ENCODE data around the gene DNM3. TPM values are rescaled to one million over a fixed set of nuclear protein-coding genes. Genes with fewer than 3 reads are reported as not detected.

DNM3 gene
- total and polyA plus RNA-seq, 4 donors, result 2.1 to 16.3 (median 5.6) TPM

GRCh38 chr1:171833091-171833825, 8.0 kb upstream of the DNM3 start:
- no peak for ATAC-seq (ENCODE audit: insufficient read depth, low FRiP score)
- Histone ChIP-seq H3K27ac (ENCODE audit: low read depth in 1 of 2, low read length in 1 of 2) (no peak overlapping the region), H3K9me3 (ENCODE audit: control insufficient read depth in 4 of 4, insufficient read depth in 3 of 4, low read length in 3 of 4) (no peaks in the 10 kb centered on the region), H3K27me3 (ENCODE audit: control insufficient read depth in 3 of 3, insufficient read depth in 3 of 3, low read length in 2 of 3) (no peaks in the 10 kb centered on the region), H3K36me3 (ENCODE audit: control insufficient read depth in 4 of 4, insufficient read depth in 4 of 4, low read length in 4 of 4) (no peaks in the 10 kb centered on the region), H3K9ac (ENCODE audit: insufficient read depth in 1 of 2, low read length in 2 of 2) (no peak overlapping the region), H3K4me1 (ENCODE audit: control insufficient read depth in 5 of 5, insufficient read depth in 5 of 5, low read length in 5 of 5) (no peaks in the 10 kb centered on the region), H3K4me3 (no peak overlapping the region)
- TF ChIP-seq, protein P1, sequence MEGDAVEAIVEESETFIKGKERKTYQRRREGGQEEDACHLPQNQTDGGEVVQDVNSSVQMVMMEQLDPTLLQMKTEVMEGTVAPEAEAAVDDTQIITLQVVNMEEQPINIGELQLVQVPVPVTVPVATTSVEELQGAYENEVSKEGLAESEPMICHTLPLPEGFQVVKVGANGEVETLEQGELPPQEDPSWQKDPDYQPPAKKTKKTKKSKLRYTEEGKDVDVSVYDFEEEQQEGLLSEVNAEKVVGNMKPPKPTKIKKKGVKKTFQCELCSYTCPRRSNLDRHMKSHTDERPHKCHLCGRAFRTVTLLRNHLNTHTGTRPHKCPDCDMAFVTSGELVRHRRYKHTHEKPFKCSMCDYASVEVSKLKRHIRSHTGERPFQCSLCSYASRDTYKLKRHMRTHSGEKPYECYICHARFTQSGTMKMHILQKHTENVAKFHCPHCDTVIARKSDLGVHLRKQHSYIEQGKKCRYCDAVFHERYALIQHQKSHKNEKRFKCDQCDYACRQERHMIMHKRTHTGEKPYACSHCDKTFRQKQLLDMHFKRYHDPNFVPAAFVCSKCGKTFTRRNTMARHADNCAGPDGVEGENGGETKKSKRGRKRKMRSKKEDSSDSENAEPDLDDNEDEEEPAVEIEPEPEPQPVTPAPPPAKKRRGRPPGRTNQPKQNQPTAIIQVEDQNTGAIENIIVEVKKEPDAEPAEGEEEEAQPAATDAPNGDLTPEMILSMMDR (IDR thresholded peaks at IDR 0.05; ENCODE audit: control extremely low read depth, extremely low read depth), result no peak
- 64 to 91% methylated on average over 4 of the region's 4 CpGs for WGBS, 2 donors
- no peak for DNase-seq

- 96 to 97% methylated on average over 2 of the region's 2 CpGs for WGBS, 2 donors
- no peak for ATAC-seq (ENCODE audit: insufficient read depth, low FRiP score)
- H3K9me3 ChIP-seq (ENCODE audit: control insufficient read depth in 4 of 4, insufficient read depth in 3 of 4, low read length in 3 of 4), result no peaks in the 10 kb centered on the region
Measured at GRCh38 chr1:171834821-171835220, 6.5 kb upstream of the DNM3 start.

DNA sequence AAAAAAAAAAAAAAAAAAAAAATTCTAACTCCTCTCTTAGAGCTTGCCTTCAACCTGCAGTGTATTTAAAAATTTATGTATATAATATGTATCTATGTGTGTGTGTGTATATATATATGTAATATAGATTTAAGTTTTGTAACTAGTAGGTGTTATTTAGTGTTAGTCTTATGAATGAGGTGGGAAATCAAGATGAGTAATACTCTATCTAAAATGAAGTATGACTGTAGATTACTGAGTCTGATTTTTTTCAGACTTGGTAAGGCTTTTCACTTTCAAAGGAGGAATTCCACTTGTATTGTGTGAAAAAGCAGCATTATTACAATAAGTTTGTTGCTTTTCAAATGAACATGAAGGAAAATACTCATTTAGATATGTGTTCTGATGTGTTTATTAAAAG, 5.4 kb upstream of the DNM3 start:
- Histone ChIP-seq H3K4me1 (ENCODE audit: control insufficient read depth in 5 of 5, insufficient read depth in 5 of 5, low read length in 5 of 5) (no peaks in the 10 kb centered on the region), H3K9ac (ENCODE audit: insufficient read depth in 1 of 2, low read length in 2 of 2) (no peak overlapping the region), H3K27ac (ENCODE audit: low read depth in 1 of 2, low read length in 1 of 2) (no peak overlapping the region), H3K36me3 (ENCODE audit: control insufficient read depth in 4 of 4, insufficient read depth in 4 of 4, low read length in 4 of 4) (no peaks in the 10 kb centered on the region), H3K27me3 (ENCODE audit: control insufficient read depth in 3 of 3, insufficient read depth in 3 of 3, low read length in 2 of 3) (peaks cover 0 to 3% (median 0%) of the 10 kb centered on the region in 3 donors), H3K4me3 (no peak overlapping the region), H3K9me3 (ENCODE audit: control insufficient read depth in 4 of 4, insufficient read depth in 3 of 4, low read length in 3 of 4) (no peaks in the 10 kb centered on the region)
- TF ChIP-seq, protein P1 (IDR thresholded peaks at IDR 0.05; ENCODE audit: control extremely low read depth, extremely low read depth), result no peak
- no peak for DNase-seq
- no peak for ATAC-seq (ENCODE audit: insufficient read depth, low FRiP score)

More at GRCh38 chr1:171834821-171835220, 6.5 kb upstream of the DNM3 start:
- DNase-seq, result no peak
- H3K4me3 ChIP-seq, result no peak overlapping the region
- H3K27ac ChIP-seq (ENCODE audit: low read depth in 1 of 2, low read length in 1 of 2), result no peak overlapping the region
- peaks cover 0 to 3% (median 0%) of the 10 kb centered on the region in 3 donors for H3K27me3 ChIP-seq (ENCODE audit: control insufficient read depth in 3 of 3, insufficient read depth in 3 of 3, low read length in 2 of 3)
- no peaks in the 10 kb centered on the region for H3K36me3 ChIP-seq (ENCODE audit: control insufficient read depth in 4 of 4, insufficient read depth in 4 of 4, low read length in 4 of 4)
- TF ChIP-seq, protein P1 (IDR thresholded peaks at IDR 0.05; ENCODE audit: control extremely low read depth, extremely low read depth), result no peak
- no peaks in the 10 kb centered on the region for H3K4me1 ChIP-seq (ENCODE audit: control insufficient read depth in 5 of 5, insufficient read depth in 5 of 5, low read length in 5 of 5)
- no peak overlapping the region for H3K9ac ChIP-seq (ENCODE audit: insufficient read depth in 1 of 2, low read length in 2 of 2)

All from lung (tissue), 12 donors.